Kidney (tissue), 14 donors: ENCODE data around the gene UGCG. TPM values are rescaled to one million over a fixed set of nuclear protein-coding genes. Genes with fewer than 3 reads are reported as not detected.
"Not testable (repeated sequence)": the region's sequence is repeated elsewhere in the genome, so short reads cannot be mapped to it uniquely, and the experiment has no call there.

Experiments used
- DNase-seq, 5 donors: peaks; one replicate each; pipeline ENCODE4 v3.0.0-alpha.2; 2013 to 2020
- FAIRE-seq: peaks from 2 replicates; lab custom pipeline; 2012; peaks lifted over from hg19 to GRCh38; lab: Jason Lieb, UNC
- H3K27ac ChIP-seq, 2 donors: one replicate each; pipeline ENCODE4 v1.7.0; 2013; ENCODE audit warnings: low read depth in 2 of 2, low read length in 2 of 2, inconsistent platforms in 1 of 2
- H3K27me3 ChIP-seq: one replicate; pipeline ENCODE4 v1.7.1; 2013; ENCODE audit warnings: low read length, inconsistent platforms; ENCODE audit not compliant: control insufficient read depth, insufficient read depth
- H3K36me3 ChIP-seq, 3 donors: one replicate each; pipeline versions ENCODE4 v1.7.0 to v1.7.1; 2013; ENCODE audit warnings: low read length in 3 of 3, control low read depth in 1 of 3, inconsistent platforms in 1 of 3; ENCODE audit not compliant: insufficient read depth in 3 of 3, control insufficient read depth in 2 of 3
- H3K4me1 ChIP-seq, 3 donors: one replicate each; pipeline versions ENCODE4 v1.7.0 to v1.7.1; 2013; ENCODE audit warnings: low read length in 3 of 3, inconsistent platforms in 1 of 3, low read depth in 1 of 3; ENCODE audit not compliant: control insufficient read depth in 2 of 3, insufficient read depth in 2 of 3
- H3K4me3 ChIP-seq, 3 donors: one replicate each; pipeline versions ENCODE4 v1.7.0 to v1.8.1; 2013; ENCODE audit warnings: low read length in 3 of 3, control low read depth in 1 of 3, inconsistent platforms in 1 of 3
- H3K9ac ChIP-seq, 3 donors: one replicate each; pipeline versions ENCODE4 v1.7.0 to v1.7.1; 2013; ENCODE audit warnings: low read length in 3 of 3, control low read depth in 1 of 3, inconsistent platforms in 1 of 3
- H3K9me3 ChIP-seq, 3 donors: one replicate each; pipeline versions ENCODE4 v1.7.0 to v1.7.1; 2013; ENCODE audit warnings: low read length in 3 of 3, control low read depth in 1 of 3, inconsistent platforms in 1 of 3; ENCODE audit not compliant: control insufficient read depth in 2 of 3, insufficient read depth in 1 of 3
- intact Hi-C: fragments of 100-400 bp; cut with DNase I; formaldehyde crosslinking; loops from one replicate; pipeline ENCODE4 v1.11.1; 2022
- polyA plus RNA-seq: library from polyadenylated mRNA; stranded (reverse); fragments of 350-450 nt; fragmentation: Illumina TruSeq; extraction: RNeasy Lipid Tissue Mini Kit (QIAGEN cat#74804); gene quantifications from one replicate; pipeline ENCODE4 v1.2.3, GENCODE V29; 2014; ENCODE audit warnings: low read depth, low replicate concordance; ENCODE audit not compliant: insufficient read depth
- total RNA-seq: library from RNA; stranded (reverse); fragmentation: NEBNext Ultra II Directional; extraction: Animal tissue kit (Norgen Biotek cat#: 25700); gene quantifications from one replicate; pipeline ENCODE4 v1.2.1, GENCODE V29; 2021
- TF ChIP-seq, protein P1 (sequence below): IDR thresholded peaks from 3 replicates; pipeline ENCODE4 v1.5.1; 2012; ENCODE audit warnings: mild to moderate bottlenecking, moderate library complexity, borderline replicate concordance; ENCODE audit not compliant: insufficient read depth; ENCODE audit errors: extremely low read depth
- donor health status: control.
- donor health status: control.
- donor health status: control.
- donor health status: control.
- donor health status: control.
- donor health status: DM: yes; HTN: yes; CAD: no.
- donor health status: Normal renal cell carcinoma (clear cell type).

Gene UGCG
- total and polyA plus RNA-seq, 2 donors from 2014 or later: 20.8 to 113 TPM

GRCh38 chr9:111957856-111958631 lies 61.4 kb downstream of the UGCG start:
- no peak for FAIRE-seq

DNA sequence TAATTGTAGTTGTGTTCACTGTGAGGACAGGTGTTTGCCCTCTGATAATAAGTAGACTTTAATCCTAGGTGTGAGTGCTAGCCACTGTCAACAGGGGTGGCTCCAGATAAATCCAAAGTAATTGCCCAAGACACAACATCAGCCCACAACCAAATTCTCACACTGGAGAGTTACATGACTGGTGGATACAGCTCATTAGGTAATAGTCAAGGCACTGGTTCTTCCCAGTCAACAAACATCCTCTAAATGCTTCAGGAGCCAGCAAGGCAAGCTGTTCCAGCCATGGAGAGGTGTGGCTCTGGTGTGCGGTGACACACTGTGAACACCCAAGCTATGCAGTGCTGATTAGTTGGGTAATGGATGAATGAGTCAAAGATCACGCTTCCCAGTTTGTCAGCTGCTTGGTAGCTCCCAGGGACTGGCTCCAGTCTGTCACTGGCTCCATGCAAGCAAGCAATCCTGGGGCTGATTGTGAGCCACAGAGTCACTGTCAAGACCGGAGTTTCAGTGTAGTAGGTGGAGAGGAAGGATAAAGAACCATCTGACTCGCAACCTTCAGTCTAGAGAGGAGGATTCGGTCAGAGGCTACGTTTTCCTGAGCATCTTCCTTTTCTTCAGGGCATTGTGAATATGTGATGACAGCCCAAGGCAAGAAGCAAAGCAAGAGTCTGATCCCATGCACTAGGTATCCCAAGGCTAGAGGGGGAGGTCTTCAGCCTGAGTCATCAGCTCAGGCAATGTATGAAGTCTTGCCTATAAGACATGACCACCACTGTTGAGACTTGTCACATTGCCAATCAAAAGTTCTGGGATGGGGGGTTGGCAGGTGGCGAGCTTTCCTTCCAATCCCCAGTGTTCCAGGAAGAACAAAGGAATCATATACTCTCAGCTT lies 63.1 kb downstream of the UGCG start:
- H3K9me3 ChIP-seq: no peaks in the 10 kb centered on the region
- FAIRE-seq: no peak
- H3K4me3 ChIP-seq: no peak overlapping the region
- peaks cover 3 to 16% (median 9%) of the 10 kb centered on the region in 3 donors for H3K4me1 ChIP-seq
- intact Hi-C loops: no loop called here
- H3K27ac ChIP-seq: no peak overlapping the region
- peak in 3 of 5 donors; percentile 14 to 87 (median 25) for DNase-seq
- no peaks in the 10 kb centered on the region for H3K27me3 ChIP-seq
- TF ChIP-seq, protein P1, sequence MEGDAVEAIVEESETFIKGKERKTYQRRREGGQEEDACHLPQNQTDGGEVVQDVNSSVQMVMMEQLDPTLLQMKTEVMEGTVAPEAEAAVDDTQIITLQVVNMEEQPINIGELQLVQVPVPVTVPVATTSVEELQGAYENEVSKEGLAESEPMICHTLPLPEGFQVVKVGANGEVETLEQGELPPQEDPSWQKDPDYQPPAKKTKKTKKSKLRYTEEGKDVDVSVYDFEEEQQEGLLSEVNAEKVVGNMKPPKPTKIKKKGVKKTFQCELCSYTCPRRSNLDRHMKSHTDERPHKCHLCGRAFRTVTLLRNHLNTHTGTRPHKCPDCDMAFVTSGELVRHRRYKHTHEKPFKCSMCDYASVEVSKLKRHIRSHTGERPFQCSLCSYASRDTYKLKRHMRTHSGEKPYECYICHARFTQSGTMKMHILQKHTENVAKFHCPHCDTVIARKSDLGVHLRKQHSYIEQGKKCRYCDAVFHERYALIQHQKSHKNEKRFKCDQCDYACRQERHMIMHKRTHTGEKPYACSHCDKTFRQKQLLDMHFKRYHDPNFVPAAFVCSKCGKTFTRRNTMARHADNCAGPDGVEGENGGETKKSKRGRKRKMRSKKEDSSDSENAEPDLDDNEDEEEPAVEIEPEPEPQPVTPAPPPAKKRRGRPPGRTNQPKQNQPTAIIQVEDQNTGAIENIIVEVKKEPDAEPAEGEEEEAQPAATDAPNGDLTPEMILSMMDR: no peak
- H3K9ac ChIP-seq: no peak overlapping the region
- no peaks in the 10 kb centered on the region for H3K36me3 ChIP-seq

More at GRCh38 chr9:111957856-111958631, 61.4 kb downstream of the UGCG start:
- H3K4me1 ChIP-seq: peaks cover 3 to 11% (median 9%) of the 10 kb centered on the region in 3 donors
- intact Hi-C loops: no loop called here
- no peaks in the 10 kb centered on the region for H3K27me3 ChIP-seq
- peak overlapping the region in 2 of 3 donors; percentile 8 to 35 for H3K4me3 ChIP-seq
- DNase-seq: peak in 3 of 5 donors; percentile 44 to 77 (median 59)
- H3K36me3 ChIP-seq: no peaks in the 10 kb centered on the region
- H3K27ac ChIP-seq: no peak overlapping the region
- H3K9ac ChIP-seq: no peak overlapping the region
- H3K9me3 ChIP-seq: no peaks in the 10 kb centered on the region
- TF ChIP-seq, protein P1: no peak

DNA sequence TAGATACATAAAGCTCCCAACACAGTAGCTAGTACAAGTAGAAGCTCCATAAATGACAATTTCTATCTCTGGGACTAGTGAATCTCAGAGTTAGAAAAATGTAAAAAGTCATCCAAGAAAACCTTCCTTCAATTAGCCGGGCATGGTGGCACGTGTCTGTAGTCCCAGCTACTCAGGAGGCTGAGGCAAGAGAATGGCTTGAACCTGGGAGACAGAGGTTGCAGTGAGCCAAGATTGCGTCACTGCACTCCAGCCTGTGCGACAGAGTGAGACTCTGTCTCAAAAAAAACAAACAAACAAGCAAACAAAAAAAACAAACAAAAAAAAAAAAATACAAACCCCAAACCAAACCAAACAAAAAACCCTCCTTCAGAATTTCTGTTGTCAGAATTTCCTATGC lies 63.9 kb downstream of the UGCG start:
- H3K9ac ChIP-seq, H3K4me3 ChIP-seq, intact Hi-C loops, FAIRE-seq, H3K9me3 ChIP-seq, H3K27ac ChIP-seq, H3K36me3 ChIP-seq, DNase-seq, H3K27me3 ChIP-seq: not testable (repeated sequence)
- H3K4me1 ChIP-seq: peaks cover 3 to 21% (median 9%) of the 10 kb centered on the region in 3 donors

GRCh38 chr9:111961009-111961408 lies 64.4 kb downstream of the UGCG start:
- peaks cover 3 to 21% (median 9%) of the 10 kb centered on the region in 3 donors for H3K4me1 ChIP-seq
- no peak overlapping the region for H3K9ac ChIP-seq
- no peaks in the 10 kb centered on the region for H3K36me3 ChIP-seq
- no peaks in the 10 kb centered on the region for H3K9me3 ChIP-seq
- no peaks in the 10 kb centered on the region for H3K27me3 ChIP-seq
- TF ChIP-seq, protein P1: no peak
- no peak overlapping the region for H3K27ac ChIP-seq
- no peak for FAIRE-seq
- DNase-seq: no peak
- intact Hi-C loops: no loop called here
- no peak overlapping the region for H3K4me3 ChIP-seq
